Measurements from ENCODE around the gene DPYSL5. TPM values are rescaled to one million over a fixed set of nuclear protein-coding genes. Genes with fewer than 3 reads are reported as not detected.

The DPYSL5 gene
- total RNA-seq, 1 donor from 2014 or later, result 2.9 TPM

- Mint-ChIP-seq H3K36me3 (ENCODE audit: low read depth, unreplicated experiment) (no peaks in the 10 kb centered on the region), H3K27ac (ENCODE audit: unreplicated experiment) (no peak overlapping the region), H3K4me3 (ENCODE audit: unreplicated experiment) (no peak overlapping the region), H3K27me3 (ENCODE audit: low read depth, unreplicated experiment) (peaks cover 46% of the 10 kb centered on the region), H3K9me3 (ENCODE audit: unreplicated experiment) (no peaks in the 10 kb centered on the region), H3K4me1 (ENCODE audit: low read depth, unreplicated experiment) (peaks cover 4% of the 10 kb centered on the region)
- H3K4me2 ChIP-seq (ENCODE audit: low read length), result no peak overlapping the region
- no peaks in the 10 kb centered on the region for H4K20me1 ChIP-seq (ENCODE audit: insufficient read depth, low read length)
- TF ChIP-seq, protein P1, sequence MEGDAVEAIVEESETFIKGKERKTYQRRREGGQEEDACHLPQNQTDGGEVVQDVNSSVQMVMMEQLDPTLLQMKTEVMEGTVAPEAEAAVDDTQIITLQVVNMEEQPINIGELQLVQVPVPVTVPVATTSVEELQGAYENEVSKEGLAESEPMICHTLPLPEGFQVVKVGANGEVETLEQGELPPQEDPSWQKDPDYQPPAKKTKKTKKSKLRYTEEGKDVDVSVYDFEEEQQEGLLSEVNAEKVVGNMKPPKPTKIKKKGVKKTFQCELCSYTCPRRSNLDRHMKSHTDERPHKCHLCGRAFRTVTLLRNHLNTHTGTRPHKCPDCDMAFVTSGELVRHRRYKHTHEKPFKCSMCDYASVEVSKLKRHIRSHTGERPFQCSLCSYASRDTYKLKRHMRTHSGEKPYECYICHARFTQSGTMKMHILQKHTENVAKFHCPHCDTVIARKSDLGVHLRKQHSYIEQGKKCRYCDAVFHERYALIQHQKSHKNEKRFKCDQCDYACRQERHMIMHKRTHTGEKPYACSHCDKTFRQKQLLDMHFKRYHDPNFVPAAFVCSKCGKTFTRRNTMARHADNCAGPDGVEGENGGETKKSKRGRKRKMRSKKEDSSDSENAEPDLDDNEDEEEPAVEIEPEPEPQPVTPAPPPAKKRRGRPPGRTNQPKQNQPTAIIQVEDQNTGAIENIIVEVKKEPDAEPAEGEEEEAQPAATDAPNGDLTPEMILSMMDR (IDR thresholded peaks at IDR 0.05; ENCODE audit: insufficient read depth, low read depth, low read length), result no peak
- TF ChIP-seq EZH2 (IDR thresholded peaks at IDR 0.05; ENCODE audit: insufficient read depth, low read length), result no peak
- no peak for DNase-seq (ENCODE audit: low read depth)
- H3K4me3 ChIP-seq (ENCODE audit: insufficient read depth, low read depth, low read length), result no peak overlapping the region
- FAIRE-seq, result no peak
- H3K27ac ChIP-seq (ENCODE audit: low read depth, low read length), result no peak overlapping the region
- H3K9me3 ChIP-seq (ENCODE audit: insufficient read depth, low read depth, low read length), result no peaks in the 10 kb centered on the region
- H2AFZ ChIP-seq (ENCODE audit: low read depth, low read length), result no peak overlapping the region
- peaks cover under 1% of the 10 kb centered on the region for H3K4me1 ChIP-seq (ENCODE audit: insufficient read depth, low read length)
- H3K79me2 ChIP-seq (ENCODE audit: insufficient read depth, low read length), result no peaks in the 10 kb centered on the region
- H3K27me3 ChIP-seq (ENCODE audit: insufficient read depth, low read length), result peaks cover 40% of the 10 kb centered on the region
- no peak overlapping the region for H3K9ac ChIP-seq (ENCODE audit: low read length)
- H3K36me3 ChIP-seq (ENCODE audit: insufficient read depth, low read length), result no peaks in the 10 kb centered on the region
Measured at GRCh38 chr2:26952374-26952773, 104.4 kb downstream of the DPYSL5 start.

DNA sequence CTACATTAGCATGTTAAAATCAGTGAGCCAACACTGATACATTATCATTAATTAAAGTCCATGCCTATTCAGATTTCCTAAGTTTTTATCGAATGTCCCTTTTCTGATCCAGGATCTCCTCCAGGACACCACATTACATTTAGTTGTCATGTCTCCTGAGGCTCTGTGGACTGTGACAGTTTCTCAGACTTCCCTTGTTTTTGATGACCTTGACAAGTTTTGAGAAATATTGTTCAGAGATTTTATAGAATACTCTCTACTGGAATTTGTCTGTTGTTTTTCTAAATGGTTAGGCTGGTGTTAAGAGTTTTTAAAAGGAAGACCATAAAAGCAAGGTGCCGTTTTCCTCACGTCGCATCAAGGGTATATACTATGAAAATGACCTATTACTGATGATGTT lies 106.2 kb downstream of the DPYSL5 start:
- DNase-seq (ENCODE audit: low read depth) (no peak), FAIRE-seq (no peak)
- no peak overlapping the region for H3K4me3 ChIP-seq (ENCODE audit: insufficient read depth, low read depth, low read length)
- H3K4me2 ChIP-seq (ENCODE audit: low read length), result no peak overlapping the region
- no peak overlapping the region for H3K27ac ChIP-seq (ENCODE audit: low read depth, low read length)
- Mint-ChIP-seq H3K27ac (ENCODE audit: unreplicated experiment) (no peak overlapping the region), H3K9me3 (ENCODE audit: unreplicated experiment) (no peaks in the 10 kb centered on the region), H3K36me3 (ENCODE audit: low read depth, unreplicated experiment) (no peaks in the 10 kb centered on the region), H3K27me3 (ENCODE audit: low read depth, unreplicated experiment) (peaks cover 47% of the 10 kb centered on the region), H3K4me3 (ENCODE audit: unreplicated experiment) (no peak overlapping the region), H3K4me1 (ENCODE audit: low read depth, unreplicated experiment) (no peaks in the 10 kb centered on the region)
- H3K9me3 ChIP-seq (ENCODE audit: insufficient read depth, low read depth, low read length), result no peaks in the 10 kb centered on the region
- H3K4me1 ChIP-seq (ENCODE audit: insufficient read depth, low read length), result no peaks in the 10 kb centered on the region
- TF ChIP-seq EZH2 (IDR thresholded peaks at IDR 0.05; ENCODE audit: insufficient read depth, low read length), result no peak
- TF ChIP-seq, protein P1 (IDR thresholded peaks at IDR 0.05; ENCODE audit: insufficient read depth, low read depth, low read length), result no peak
- no peaks in the 10 kb centered on the region for H3K79me2 ChIP-seq (ENCODE audit: insufficient read depth, low read length)
- H3K9ac ChIP-seq (ENCODE audit: low read length), result no peak overlapping the region
- H3K27me3 ChIP-seq (ENCODE audit: insufficient read depth, low read length), result peaks cover 49% of the 10 kb centered on the region
- no peaks in the 10 kb centered on the region for H4K20me1 ChIP-seq (ENCODE audit: insufficient read depth, low read length)
- H2AFZ ChIP-seq (ENCODE audit: low read depth, low read length), result no peak overlapping the region
- H3K36me3 ChIP-seq (ENCODE audit: insufficient read depth, low read length), result no peaks in the 10 kb centered on the region

- Histone ChIP-seq H3K27ac (ENCODE audit: low read depth, low read length) (no peak overlapping the region), H3K9ac (ENCODE audit: low read length) (no peak overlapping the region), H4K20me1 (ENCODE audit: insufficient read depth, low read length) (no peaks in the 10 kb centered on the region), H3K36me3 (ENCODE audit: insufficient read depth, low read length) (no peaks in the 10 kb centered on the region), H3K27me3 (ENCODE audit: insufficient read depth, low read length) (peaks cover 62% of the 10 kb centered on the region), H2AFZ (ENCODE audit: low read depth, low read length) (no peak overlapping the region), H3K4me3 (ENCODE audit: insufficient read depth, low read depth, low read length) (no peak overlapping the region), H3K4me1 (ENCODE audit: insufficient read depth, low read length) (no peaks in the 10 kb centered on the region), H3K4me2 (ENCODE audit: low read length) (no peak overlapping the region), H3K9me3 (ENCODE audit: insufficient read depth, low read depth, low read length) (no peaks in the 10 kb centered on the region), H3K79me2 (ENCODE audit: insufficient read depth, low read length) (no peaks in the 10 kb centered on the region)
- DNase-seq (ENCODE audit: low read depth) (no peak), FAIRE-seq (no peak)
- peaks cover 50% of the 10 kb centered on the region for H3K27me3 Mint-ChIP-seq (ENCODE audit: low read depth, unreplicated experiment)
- H3K36me3 Mint-ChIP-seq (ENCODE audit: low read depth, unreplicated experiment), result no peaks in the 10 kb centered on the region
- no peaks in the 10 kb centered on the region for H3K9me3 Mint-ChIP-seq (ENCODE audit: unreplicated experiment)
- H3K4me1 Mint-ChIP-seq (ENCODE audit: low read depth, unreplicated experiment), result no peaks in the 10 kb centered on the region
- no peak overlapping the region for H3K27ac Mint-ChIP-seq (ENCODE audit: unreplicated experiment)
- TF ChIP-seq EZH2 (IDR thresholded peaks at IDR 0.05; ENCODE audit: insufficient read depth, low read length), result no peak
- TF ChIP-seq, protein P1 (IDR thresholded peaks at IDR 0.05; ENCODE audit: insufficient read depth, low read depth, low read length), result no peak
- H3K4me3 Mint-ChIP-seq (ENCODE audit: unreplicated experiment), result no peak overlapping the region
Measured at GRCh38 chr2:26957041-26957440, 109.1 kb downstream of the DPYSL5 start.

Measured in astrocyte (in vitro differentiated cells and primary cell).